HG02798 (cell line): ENCODE measurements around the gene KSR1.
A peak's percentile ranks its signal among the peaks of the same experiment; 100 is the strongest.

Experiments used
- ATAC-seq: cut with Tn5 transposase; IDR thresholded peaks from one replicate; pipeline ENCODE4 v1.9.1; 2021; ENCODE audit warnings: mild to moderate bottlenecking; ENCODE audit not compliant: unreplicated experiment, poor library complexity

Gene KSR1

DNA sequence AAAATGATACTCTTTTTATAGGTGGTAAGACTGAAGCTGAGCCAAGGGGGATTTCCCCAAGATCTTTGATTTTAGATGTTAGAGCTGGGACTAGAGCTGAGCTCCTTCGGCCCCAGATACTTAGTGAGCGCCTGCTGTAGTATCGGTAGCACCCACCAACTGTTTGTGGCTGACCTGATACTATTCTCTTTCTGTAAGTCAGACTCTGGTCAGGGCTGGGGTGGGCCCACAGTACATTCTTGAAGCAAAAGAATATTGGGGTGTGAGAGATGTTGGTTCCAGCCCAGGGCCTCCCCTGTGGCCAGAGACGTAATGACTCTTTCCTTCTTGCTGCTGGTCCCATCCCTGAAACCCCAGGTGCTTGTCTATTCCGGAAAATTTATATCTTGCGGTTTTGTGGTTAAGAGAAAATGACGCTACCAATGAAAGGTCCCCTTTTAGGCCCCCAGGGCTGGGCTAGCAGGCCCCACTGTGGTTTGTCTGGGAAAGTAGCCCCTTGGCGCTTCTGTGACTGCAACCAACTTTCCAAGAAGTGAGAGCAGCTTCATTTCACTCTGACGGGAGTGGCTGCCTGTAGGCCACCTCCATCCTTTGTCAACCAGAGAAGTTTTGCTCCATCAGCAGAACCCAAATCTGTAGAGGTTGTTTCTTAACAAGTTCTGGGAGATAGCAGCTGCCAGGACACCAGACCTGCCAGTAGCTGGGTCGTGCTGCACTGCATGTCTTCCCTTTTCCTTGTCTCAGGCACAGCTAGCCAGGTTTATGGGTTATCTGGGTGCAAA, 88.3 kb downstream of the KSR1 start:
- ATAC-seq: peak; percentile 87

DNA sequence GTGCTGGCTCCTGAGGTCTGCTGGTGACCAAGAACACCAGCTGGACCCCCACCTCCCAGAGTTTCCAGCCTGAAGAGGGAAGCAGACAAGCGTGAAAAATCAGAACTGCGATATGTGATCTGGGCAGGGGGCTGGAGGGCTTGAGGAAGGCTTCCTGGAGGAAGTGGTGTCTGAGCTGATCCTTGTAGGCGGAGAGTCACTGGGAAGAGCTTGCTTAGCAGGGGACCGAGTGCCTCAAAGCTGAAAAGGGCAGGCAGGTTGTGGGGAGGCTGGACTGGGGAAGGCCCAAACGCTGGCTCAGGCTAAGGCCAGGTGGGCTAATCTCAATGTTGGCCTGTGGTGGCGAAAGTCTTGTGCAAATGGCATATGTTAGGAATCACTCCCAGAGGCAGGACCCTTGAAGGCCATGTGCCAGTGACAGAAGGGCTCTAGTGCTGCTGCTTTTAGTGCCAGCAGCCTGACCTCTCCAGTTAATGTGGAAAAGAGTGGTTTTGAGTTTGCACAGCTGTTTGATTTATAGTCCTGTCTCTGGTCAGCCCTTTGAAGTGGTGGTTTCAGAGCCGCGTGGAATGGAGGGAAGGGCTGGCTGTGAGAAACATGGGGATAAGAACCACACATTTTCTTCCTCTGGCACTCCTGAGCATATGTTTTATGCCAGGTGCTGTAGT, 89.4 kb downstream of the KSR1 start:
- no peak for ATAC-seq

DNA sequence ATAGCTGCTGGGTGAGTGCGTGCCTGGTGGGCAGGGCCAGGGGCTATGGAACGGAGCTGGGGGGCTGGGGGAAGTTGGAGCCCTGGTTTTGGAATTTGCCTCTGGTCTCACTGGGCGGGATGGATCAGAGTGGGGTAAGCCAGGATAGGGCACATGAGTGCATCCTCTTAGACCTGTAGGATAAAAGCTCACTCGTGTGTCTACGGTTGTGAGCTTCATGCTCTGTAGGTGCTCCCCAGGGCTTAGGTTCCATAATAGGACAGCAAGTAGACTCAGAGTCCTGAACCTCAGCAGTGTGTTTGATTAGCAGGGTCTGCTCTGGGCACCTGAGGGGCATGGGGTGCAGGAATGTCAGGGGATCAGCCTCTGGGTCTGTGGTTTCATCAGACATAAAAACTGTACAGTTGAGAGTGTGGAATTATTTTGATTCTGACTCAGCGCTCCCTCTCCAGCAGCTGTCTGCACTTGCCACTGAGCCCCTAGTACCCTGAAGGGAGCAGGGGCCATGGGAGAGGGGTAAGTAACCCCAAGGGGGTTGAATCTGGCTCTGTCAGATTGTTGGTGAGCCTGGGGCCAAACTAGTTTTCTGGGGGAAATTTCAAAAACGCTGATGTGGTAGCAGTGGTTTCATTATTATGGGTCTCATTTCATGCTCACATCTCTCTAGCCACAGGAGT, 90.5 kb downstream of the KSR1 start:
- no peak for ATAC-seq

DNA sequence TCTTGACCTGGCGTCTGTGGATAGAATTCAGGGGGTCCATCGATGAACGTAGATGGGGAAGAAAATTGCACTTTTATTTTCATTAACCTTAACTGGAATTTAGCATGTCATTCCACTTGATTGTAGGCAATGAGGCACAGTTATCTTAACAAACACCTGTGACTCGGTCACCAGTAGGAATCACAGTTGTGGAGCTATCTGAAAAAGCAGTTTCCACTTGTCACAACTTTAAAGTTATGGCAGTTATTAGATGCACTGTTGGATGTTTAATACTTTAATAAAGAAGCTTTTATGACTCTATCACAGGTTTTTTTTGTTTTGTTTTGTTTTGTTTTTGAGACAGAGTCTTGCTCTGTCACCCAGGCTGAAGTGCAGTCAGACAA, 91.0 kb downstream of the KSR1 start:
- ATAC-seq: no peak

DNA sequence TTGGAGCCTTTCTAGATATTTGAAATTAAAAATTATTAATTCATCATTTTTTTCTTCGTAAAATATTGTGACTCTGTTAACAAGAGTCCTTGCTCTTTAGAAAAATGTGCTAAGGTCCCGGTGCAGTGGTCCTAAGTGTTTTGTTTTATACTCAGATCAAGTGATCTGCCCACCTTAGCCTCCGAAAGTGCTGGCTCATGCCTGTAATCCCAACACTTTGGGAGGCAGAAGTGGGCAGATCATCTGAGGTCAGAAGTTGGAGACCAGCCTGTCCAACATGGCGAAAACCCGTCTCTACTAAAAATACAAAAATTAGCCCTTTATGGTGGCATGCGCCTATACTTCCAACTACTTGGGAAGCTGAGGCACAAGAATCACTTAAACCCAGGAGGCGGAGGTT, 92.1 kb downstream of the KSR1 start:
- ATAC-seq: no peak

DNA sequence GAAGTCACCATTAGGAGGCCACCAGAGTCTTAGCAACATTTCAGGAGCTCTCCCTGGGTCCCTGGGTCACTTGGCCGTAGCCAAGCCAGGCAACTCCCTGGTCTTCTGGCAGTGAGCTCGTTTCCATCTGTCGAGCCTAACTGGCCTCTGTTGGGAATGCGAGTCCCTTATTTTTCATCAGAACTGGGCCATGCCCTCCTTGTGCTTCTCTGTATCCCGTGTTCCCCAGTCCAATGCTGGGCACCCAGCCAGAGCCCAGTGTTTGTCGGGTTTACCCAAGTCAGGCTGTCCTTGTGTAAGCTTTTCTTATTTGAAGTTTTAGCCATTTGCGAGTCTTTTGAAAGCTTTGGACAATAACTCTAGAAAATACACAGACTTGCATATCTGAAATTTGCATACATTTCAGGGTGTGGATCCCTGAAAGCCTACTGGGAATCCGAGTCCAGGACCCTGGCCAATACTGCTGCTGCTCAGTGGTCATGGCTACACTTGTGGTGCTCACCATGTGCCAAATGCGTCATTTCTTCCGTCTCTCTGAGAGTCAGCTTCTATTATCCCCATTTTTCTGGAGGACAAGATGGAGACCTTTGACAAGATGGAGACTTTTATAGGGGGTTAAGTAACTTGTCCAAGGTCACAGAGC, 93.1 kb downstream of the KSR1 start:
- ATAC-seq: no peak

DNA sequence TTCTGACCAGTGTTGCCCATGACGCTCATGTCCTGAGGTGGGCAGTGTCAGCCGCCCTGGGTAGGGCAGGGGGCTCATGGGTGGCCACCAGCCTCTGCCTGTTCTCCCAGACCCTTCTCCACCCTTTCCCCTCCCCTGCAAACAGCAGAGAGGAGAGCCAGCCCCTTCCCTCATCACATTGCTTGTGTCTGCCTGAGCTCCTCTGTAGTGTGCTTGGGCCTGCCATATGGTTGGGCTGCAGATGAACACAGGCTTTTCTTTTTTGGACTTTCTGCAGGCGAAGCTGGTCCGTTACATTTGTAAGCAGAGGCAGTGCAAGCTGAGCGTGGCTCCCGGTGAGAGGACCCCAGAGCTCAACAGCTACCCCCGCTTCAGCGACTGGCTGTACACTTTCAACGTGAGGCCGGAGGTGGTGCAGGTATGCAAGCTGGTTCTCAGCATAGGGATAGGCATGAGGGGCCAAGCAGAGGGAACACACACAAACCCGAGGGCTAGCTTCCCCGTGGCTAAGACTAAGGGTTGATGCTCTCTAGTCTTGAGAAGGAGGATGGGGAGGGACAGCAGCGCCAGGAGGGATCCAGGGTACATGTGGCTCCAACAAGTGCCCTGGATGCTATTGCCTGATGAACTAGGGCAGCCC, 94.2 kb downstream of the KSR1 start:
- ATAC-seq: no peak

DNA sequence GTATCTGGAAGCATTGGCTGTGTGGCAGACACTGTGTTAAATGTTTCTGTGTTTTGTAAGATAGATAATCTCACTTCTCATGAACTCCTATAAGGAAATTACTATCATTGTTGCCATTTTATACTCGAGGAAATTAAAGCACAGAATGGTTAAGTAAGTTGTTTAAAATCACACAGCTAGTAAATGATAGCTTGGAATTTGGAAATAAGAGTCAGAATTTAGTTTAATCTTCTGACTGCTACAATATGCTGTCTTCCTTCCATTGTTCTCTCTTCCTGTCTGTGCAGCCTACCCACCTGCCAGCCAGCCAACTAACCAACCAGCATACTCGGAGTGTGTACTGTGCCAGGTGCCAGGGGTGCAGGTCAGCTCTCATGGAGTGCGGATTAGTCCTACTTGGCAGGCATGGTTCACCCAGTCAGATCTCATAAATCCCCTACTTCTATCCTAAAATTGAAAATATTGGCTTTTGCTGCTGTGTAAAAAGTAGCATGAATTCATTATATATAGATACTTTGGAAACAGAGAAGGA, 94.8 kb downstream of the KSR1 start:
- no peak for ATAC-seq

DNA sequence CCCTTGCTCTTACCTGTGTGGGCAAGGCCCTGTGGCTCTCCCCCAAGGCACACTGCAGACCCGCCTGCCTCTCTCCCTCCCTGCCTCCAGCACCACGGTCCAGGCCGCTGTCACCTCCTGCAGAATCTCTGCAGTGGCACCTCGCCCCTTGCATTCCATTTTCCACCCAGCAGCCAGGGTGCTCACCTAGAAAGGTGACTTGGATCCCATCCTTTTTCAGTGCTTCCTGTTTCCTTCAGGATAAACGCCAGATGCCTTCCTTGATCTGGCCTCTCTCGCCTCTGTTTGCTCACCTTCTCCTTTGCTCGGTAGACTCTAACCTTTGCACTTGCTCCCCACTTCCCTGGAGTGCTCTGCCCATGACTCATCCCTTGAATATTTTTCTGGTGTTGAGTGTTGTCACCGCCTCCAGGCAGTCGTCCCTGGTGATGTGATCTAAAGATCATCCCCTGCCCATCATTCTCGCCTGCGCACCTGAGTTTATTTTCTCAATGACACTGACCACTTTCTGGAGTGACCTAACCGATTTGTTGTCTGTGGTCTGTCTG, 95.5 kb downstream of the KSR1 start:
- ATAC-seq: no peak

DNA sequence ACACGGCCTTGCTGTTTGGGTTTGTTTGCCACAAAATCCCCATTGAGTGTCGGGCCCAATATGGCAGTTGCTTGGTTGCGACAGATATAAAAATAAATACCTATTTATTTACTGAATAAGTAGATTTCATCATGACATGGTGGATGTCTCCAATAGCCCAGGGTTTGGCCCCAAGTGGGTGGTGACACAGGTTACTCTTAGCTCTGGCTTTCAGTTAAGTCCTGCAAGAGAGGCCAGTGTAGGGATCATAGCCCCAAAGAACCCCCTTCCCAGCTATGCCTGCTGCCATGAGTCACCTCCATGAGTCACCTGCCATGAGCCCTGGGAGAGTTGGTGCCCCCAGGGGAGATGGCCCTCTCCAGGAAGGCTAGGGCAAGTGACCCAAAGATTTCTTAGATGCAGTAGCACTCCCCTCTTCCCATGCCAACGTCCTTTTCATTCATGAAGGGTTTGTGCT, 96.1 kb downstream of the KSR1 start:
- no peak for ATAC-seq

DNA sequence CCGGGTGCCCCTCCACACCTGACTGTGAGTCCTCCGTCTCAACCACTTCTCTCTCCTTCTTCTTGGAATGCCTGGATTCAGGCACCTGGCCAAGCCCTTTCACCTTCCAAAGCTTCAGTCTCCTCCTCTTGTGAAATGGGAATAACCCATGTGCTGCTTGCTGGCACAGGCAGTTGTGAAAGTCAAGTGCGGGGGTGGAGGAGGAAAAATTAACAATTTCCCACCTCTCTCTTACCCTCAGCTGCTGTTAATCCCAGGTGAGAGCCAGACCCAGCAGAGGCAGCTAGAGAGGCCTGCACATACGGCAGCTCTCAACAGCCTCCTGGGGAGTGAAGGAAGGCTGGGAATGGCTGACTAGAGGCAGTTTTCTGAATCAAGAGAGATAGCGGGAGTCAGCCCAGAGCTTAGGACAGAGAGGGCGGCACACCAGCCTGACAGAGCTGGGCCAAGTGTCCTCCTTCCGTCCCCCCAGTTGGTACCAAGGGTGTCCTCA, 96.8 kb downstream of the KSR1 start:
- no peak for ATAC-seq

DNA sequence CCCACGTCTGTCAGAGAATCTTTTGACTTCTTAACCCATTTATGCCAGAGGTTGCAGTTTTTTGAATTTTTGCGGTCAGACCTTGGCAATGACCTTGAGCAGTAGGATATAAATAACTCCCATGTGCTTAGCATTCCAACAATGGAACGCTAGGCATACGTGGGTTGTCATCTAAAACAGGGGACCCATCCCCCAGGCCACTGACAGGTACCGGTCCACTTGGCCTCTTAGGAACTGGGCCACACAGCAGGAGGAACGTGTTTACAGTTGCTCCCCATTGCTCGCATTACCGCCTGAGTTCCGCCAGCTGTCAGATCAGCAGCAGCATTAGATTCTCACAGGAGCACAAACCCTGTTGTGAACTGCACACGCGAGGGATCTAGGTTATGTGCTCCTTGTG, 97.9 kb downstream of the KSR1 start:
- ATAC-seq: no peak

DNA sequence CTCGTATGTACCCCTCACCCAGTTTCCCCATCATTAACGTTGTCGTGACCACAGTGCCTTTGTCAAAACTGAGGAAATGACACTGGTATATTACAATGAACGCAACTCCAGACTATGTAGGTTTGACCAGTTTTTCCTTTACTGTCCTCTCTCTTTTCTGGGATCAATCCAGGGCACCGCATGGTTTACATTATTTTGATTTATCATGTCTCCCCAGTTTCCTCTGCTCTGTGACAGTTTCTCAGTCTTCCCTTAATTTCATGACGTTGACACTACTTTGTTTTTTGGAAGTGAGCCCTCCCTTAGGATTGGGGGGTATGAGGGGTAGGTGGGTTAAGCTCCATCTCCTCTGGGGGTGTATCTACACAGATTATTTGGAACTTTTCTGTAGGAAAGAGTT, 98.7 kb downstream of the KSR1 start:
- ATAC-seq: no peak

DNA sequence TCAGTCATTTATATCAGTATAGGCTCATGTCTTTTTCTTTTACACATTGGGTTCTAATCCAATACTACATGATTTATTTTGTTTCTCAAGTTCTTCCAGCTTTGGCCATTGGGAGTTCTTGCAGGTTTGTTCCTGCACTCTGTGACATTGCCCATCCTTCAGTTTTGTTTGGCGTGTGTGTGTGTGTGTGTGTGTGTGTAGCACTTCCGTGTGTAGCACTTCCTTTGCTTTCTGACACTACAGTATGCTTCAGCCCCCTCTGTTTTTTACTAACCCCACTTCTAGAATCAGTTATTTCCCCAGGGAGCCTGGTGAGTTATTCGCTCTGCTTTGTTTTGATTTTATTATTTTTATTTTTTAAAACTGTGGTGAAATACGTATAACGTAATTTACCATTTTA, 99.1 kb downstream of the KSR1 start:
- no peak for ATAC-seq

DNA sequence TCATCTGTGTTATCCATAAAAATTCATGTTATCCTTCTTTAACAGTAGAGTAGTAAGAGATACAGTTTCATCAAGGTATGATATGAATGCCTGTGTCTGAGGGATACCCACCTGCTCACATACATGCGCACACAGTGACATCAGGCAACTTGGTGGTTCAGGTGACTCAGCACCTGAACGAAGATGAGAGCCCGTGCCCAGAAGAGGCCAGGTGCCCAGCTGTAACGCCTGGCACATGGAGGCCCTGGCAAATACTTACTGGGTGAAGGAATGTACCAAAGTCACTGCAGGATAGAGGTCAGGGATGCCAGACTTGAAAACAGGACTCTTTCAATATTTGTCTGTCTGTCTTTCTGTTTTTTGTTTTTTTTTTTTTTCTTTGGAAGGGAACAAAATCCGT, 102.1 kb downstream of the KSR1 start:
- ATAC-seq: no peak

DNA sequence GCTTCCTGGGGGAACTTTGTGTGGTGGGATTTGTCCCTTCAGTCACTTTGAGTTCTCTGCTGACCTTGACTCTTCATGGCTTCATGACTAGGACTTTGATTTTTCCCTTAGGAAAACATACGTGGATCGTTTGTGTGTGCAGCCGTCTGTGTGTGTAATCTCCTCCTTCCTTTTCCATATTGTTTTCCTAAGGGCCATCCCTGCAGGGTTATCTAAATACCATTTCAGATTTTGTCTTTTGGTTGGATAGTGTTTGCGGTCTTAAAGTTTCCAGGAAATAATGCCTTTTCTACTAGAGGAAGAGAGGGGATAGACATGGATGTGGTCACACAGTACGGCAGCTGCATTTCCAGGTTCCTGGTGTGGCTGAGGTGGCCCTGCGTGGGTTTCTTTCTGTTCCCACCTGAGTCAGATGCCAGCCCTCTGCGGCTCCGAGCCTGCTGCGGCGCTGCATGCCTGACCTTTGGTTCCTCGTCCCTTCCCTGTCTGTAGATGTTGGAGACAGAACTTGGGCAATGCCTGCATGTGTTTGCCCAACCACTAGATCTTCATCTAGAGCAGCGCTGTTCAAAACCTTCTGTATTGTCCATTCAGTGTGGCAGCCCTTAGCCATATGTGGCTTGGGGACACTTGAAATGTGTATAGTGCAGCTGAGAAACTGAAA, 102.7 kb downstream of the KSR1 start:
- ATAC-seq: no peak

DNA sequence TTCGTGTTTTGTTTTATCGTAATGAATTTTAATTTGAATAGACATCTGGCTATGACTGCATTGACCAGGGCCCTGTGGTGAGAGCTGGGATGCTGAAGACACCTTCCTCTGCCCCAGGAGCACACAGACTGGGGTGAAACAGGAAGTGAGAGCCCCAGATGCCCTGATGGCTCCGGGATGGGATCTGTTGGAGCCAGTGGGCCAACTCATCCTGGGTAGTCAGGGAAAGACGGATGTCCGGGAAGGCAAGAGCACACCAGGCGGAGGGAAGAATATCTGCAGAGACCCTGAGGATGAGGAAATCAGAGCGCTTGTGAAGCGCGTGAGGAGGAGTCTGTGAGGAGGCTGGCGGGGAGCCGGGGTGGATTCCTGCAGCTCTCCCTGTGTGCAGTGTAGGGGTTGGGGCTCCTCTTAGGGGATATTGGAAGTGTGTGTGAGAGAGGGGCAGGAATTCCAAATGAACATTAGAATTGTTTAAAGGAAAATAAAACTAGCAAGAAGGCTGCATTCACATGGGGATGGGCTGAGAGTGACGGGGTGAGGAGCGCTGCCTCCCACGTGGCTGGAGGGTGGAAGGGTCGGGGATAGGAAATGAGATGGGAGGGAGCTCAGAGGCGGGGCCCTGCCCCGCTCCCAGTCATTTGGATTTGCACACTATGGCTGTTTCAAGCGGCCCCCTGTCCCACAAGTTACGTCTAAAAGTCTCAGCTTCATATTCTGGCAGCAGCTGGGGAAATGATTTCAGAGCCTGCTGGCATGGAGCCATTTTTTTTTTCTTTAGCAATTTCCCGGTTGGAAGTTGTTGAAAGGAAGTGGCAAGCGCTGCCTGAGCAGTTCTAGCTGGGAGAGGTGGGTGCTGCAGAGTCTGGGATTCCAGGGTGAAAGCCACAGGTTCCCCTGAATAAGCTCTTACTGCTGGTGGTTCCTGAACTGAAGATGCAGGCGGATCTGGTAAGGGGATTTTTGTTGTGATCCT, 103.5 kb downstream of the KSR1 start:
- ATAC-seq: no peak

DNA sequence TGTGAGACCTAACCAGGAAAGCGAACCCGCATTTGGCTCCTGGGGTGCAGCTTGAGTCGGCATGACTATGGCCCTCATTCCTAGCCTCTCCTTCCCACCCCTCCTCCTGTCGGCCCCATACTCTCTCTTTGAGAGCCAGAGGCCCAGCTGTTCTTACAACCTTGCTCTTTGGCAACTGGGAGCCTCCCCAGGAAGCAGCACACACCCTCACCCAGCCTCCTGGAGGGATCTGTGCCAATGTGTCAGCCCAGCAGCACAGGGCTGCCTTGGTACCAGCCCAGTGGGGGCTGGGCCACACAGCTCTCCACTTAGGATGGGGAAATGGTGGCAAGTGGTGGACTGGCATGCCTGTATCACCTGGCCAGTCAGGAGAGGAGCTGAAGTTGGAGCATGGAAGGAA, 104.4 kb downstream of the KSR1 start:
- no peak for ATAC-seq
